HG02763 (cell line): ENCODE data around the gene ADAM15.

Source experiments
- ATAC-seq: cut with Tn5 transposase; IDR thresholded peaks from one replicate; pipeline ENCODE4 v1.9.1; 2021; ENCODE audit warnings: mild to moderate bottlenecking, moderate library complexity; ENCODE audit not compliant: unreplicated experiment

ADAM15 gene

GRCh38 chr1:155083865-155084721 is 33.0 kb downstream of the ADAM15 start:
- no peak for ATAC-seq

DNA sequence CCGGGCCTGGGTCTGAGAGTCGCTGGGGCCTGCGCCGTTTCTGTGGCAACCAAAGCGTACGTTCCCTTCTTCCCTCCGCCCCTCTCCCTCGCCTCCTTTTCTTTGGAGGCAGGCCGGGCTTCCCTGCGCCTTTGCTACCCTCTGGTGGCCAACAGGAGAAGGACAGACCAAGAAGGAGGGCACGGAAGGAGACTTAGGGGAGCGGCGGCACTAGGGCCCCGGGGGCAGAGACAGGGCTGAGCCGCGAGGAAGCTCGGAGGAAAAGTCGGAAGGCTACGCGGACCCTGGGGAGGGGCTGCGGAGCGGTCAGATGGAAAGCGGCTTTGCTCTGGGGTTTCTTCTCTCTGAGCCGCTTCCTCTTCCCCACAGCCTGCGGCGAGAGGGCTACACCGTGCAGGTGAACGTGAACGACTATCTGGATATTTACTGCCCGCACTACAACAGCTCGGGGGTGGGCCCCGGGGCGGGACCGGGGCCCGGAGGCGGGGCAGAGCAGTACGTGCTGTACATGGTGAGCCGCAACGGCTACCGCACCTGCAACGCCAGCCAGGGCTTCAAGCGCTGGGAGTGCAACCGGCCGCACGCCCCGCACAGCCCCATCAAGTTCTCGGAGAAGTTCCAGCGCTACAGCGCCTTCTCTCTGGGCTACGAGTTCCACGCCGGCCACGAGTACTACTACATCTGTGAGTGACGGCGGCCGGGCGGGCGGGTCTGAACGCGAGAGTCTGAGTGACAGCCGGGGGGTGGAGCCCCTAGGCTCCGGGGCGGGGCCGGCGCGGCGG is 33.8 kb downstream of the ADAM15 start:
- peak; percentile 68 for ATAC-seq

- ATAC-seq = no peak
Measured at GRCh38 chr1:155085504-155086127, 34.5 kb downstream of the ADAM15 start.

DNA sequence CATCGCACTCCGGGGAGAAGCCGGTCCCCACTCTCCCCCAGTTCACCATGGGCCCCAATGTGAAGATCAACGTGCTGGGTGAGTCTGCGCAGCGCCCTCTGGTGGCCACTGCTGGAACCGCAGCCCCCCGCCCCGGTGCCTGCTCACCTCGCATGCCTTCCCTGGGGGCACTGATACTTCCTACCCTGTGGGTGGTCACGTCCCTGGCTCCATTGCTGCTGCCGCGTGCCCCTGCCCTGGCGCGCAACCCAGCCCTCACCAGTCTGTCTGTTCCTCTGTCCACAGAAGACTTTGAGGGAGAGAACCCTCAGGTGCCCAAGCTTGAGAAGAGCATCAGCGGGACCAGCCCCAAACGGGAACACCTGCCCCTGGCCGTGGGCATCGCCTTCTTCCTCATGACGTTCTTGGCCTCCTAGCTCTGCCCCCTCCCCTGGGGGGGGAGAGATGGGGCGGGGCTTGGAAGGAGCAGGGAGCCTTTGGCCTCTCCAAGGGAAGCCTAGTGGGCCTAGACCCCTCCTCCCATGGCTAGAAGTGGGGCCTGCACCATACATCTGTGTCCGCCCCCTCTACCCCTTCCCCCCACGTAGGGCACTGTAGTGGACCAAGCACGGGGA is 35.1 kb downstream of the ADAM15 start:
- ATAC-seq = no peak

DNA sequence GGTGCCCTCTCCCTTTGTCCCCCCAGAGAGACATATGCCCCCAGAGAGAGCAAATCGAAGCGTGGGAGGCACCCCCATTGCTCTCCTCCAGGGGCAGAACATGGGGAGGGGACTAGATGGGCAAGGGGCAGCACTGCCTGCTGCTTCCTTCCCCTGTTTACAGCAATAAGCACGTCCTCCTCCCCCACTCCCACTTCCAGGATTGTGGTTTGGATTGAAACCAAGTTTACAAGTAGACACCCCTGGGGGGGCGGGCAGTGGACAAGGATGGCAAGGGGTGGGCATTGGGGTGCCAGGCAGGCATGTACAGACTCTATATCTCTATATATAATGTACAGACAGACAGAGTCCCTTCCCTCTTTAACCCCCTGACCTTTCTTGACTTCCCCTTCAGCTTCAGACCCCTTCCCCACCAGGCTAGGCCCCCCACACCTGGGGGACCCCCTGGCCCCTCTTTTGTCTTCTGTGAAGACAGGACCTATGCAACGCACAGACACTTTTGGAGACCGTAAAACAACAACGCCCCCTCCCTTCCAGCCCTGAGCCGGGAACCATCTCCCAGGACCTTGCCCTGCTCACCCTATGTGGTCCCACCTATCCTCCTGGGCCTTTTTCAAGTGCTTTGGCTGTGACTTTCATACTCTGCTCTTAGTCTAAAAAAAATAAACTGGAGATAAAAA is 35.9 kb downstream of the ADAM15 start:
- ATAC-seq = no peak

- ATAC-seq = peak; percentile 48
Measured at GRCh38 chr1:155091071-155092051, 40.2 kb downstream of the ADAM15 start.

- ATAC-seq = no peak
Measured at GRCh38 chr1:155092131-155092530, 41.0 kb downstream of the ADAM15 start.

DNA sequence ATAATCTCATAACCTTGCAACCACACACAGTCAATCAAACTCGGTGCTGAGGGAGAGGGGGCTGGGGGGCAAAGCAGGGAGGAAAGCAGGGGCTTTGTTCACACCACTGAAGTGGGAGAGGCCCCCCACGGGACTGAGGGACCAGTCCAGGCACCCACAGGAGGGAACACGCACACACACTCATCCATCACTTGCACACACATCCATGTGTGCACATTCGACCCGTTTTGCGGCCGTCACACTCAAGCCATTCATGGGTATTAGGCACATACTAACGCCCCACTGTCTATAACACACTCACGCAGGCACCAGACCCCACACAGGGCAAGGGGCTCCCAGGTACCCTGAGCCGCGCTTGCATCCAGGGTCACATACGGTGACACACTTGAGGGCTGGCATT is 41.5 kb downstream of the ADAM15 start:
- no peak for ATAC-seq

DNA sequence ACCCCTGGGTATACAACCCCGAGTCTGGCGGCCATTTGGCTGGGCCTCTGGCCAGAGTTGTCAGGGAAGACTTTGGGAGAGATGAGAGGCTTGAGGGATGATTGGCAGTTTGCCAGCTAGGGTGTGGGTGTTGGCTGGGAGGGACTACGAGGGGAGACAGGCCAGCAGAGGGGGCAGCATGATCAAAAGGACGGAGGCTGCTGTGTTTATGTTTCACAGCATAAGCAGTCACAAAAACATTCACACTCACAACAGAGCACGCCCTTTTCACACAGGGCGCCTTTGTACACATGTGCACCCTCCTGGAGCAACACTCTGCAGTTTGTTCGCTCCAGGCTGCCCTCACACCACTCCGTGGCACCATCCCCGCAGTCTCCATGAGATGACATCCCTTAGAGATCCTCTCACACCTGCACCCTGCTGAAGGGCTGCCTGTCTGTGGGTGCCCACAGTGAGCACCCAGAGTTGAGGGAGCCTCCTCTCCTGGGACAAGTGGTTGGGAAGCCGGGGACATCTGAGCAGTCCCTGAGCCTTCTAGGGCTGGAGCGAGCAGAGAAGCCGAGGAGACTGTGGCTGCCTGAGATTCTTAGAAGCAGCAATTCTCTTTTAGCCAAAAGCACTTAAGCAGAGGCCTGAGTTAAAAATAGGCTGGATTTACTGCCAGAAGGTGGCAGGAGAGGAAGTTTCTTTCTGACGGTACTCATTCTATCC is 43.0 kb downstream of the ADAM15 start:
- ATAC-seq = no peak

DNA sequence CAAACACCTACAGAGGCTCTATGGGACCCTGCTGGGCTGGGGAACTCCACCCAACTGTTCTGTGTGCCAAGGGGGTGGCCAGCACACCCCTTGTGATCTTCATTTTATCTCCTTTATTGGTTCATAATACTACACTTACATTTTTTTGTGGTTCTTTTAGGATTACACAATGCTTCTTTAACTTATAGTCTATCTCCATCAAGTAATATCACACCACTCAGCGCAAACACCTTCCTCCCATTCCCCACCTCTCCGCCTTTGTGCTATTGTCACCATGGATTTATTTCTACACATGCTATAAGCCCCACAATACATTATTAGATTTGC is 43.5 kb downstream of the ADAM15 start:
- ATAC-seq = no peak

DNA sequence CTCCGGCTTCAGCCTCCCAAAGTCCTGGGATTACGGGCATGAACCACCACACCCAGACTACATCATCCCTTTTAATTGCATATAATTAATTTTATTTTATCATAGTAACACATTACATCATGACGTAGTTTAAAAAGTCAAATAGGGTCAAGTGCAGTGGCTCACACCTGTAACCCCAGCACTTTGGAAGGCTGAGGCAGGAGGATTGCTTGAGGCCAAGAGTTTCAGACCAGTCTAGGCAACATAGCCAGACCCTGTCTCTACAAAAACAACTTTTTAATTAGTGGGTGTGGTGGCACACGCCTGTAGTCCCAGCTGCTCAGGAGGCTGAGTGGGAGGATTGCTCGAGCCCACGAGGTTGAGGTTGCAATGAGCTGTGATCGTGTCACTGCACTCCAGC is 48.2 kb downstream of the ADAM15 start:
- no peak for ATAC-seq

DNA sequence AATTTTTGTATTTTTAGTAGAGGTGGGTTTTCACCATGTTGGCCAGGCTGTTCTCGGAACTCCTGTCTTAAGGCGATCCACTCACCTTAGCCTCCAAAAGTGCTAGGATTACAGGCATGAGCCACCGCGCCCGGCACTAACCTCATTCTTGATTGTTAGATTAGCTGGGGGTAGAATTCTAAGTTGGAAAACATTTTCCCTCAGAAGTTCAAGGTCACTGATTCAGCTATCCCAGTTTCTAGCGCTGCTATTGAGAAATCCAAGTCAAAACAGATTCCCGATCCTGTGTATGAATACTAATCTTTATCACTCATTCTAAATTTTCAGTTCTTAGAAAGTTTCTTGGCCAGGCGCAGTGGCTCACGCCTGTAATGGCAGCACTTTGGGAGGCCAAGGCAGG is 52.2 kb downstream of the ADAM15 start:
- ATAC-seq = no peak

- ATAC-seq = no peak
Measured at GRCh38 chr1:155104605-155105534, 53.8 kb downstream of the ADAM15 start.

DNA sequence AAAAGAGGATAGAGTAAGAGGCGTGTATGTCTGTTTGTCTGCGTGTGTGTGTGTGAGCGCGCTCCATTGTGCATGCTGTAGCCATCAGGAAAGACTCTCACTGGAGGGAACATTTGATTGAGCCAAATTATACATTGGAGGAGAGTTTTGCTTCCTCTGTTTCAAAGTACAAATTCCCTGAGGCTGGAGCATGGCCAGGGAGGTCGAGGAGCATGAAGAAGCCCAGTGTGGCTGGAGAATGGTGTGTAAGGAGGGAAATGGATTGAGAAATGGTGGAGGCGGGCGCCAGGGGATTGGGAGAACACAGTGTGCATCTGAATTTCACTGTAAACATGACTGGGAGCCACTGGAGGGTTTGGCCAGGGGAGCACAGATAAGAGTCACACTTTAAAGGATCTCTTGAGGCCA is 54.5 kb downstream of the ADAM15 start:
- no peak for ATAC-seq

DNA sequence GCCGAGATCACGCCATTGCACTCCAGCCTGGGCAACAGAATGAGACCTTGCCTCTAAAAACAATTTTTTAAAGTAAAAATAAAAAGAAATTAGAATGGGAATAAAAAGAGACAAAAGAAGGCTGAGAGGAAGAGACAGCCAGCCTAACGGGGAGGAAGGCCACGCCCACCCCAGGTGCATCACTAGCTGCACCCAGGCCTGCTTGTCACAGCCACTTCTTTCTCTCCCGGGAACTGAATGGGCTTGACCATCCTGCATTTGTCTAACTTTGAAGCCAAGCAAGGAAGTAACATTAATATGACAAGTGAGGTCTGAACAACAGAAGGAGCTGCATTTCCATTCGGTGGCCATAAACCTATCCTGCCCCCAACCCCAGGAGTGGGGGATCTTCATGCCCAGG is 55.7 kb downstream of the ADAM15 start:
- no peak for ATAC-seq

DNA sequence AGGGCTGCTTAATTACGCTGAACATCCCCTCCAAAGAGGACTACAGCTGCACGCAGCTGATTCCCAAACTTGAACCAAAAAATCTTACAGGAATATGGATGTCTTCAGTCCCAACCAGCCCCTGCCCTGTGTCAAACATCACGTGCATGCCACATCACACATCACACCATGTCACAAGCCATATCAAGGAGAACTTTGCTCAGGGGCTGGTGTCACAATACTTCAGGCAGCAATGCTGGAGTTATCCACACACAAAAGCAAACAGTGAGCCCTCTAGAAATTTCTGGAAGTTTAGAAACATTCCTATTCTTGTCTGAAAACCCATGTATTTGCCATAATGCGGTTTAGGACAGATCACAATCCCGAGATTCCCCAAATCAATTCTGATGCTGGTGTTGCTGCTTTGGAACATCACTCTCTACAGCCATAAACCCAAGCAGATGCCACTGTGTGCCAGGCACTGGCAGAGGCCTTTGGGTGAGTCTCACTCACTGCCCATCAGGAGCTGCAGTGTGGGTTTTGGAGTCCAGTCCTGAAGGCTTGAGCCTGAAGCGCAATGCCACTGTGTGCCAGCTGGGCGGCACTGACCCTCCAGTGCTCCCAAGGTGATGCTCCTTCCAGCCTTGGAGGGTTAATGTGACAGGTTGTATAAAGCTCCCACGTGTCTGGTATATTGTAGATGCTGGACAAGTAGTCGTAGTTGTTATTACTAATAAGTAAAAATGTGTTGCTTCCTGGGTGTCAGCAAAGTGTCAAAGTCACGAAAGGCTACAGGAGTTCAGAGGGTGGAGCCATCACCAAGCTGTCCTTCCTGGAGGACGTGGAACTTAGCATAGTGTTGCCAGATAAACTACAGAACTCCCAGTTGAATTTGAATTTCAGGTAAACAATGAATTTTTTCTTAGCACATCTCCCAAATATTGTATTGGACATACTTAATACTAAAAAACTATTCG is 56.5 kb downstream of the ADAM15 start:
- no peak for ATAC-seq

- ATAC-seq = no peak
Measured at GRCh38 chr1:155108296-155108695, 57.2 kb downstream of the ADAM15 start.
